ENCODE results near the gene SDCCAG8. TPM values are rescaled to one million over a fixed set of nuclear protein-coding genes. Genes with fewer than 3 reads are reported as not detected.

SDCCAG8 gene
- polyA plus RNA-seq, 2 of the 4 experiments (the other 2 are of a cell fraction), result 48.8 to 64.8 TPM

DNA sequence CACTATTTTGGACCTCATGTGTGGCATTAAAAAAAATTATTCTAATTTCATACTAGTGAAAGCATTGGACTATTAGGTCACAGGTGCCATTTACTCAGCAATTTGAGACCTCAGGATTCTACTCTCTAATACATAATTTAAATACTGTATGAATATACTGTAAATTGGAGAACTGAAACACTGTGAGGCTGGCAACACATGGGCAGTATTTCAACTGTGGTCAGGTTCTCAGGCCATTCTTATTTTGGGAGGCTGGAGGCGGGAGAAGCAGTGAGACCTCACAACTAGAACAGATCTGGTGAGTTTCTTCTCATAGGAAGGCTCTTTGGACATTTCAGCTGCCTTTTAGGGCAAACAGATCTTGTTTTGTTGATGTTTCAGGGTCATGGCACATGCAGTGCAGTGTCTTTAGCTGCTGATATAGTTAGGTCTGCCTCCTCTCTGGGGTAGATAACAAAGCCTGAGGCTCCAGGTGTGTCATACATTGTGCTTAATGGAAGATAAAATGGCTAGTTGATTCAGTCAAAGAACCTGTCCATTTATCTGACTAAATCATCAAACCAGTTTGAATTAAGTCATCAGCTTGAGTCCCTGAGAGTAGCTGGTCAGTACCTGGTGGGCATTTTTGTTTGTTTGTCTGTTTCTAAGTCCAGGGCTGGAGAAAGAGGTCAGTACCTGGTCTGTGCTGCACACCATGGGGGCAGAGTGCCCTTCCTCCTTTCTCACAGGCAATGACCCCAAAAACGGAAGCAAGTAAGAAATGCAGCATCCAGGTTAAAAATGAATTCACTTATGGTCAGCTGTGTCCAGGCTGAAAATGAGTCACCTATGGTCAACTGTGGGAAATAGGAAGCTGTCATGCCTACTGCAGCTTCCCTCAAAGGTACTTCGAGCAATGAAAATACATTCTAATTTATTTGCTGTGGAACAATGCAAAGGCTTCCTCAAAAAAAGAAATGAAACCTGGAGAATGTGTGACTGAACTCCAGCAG, 216.2 kb downstream of the SDCCAG8 start:
- Histone ChIP-seq H3K4me1 (no peaks in the 10 kb centered on the region), H3K27ac (no peak overlapping the region), H3K4me3 (no peak overlapping the region), H3K4me2 (no peak overlapping the region), H3K9me3 (no peaks in the 10 kb centered on the region)
- FAIRE-seq (no peak), DNase-seq (ENCODE audit: low read depth in 1 of 2, low spot score in 1 of 2) (no peak), ATAC-seq (no peak)
- ChIA-PET POLR2A (no interaction called here), CTCF (no interaction called here)
- TF ChIP-seq NPAS2 (CRISPR knock-in tag; IDR thresholded peaks at IDR 0.05; ENCODE audit: borderline replicate concordance) (no peak), POLR2A (IDR thresholded peaks at IDR 0.05; ENCODE audit: low read length) (no peak), TP53 (CRISPR knock-in tag; IDR thresholded peaks at IDR 0.05) (no peak), BHLHE40 (IDR thresholded peaks at IDR 0.05; ENCODE audit: low read depth, low read length) (no peak), GATA3 (IDR thresholded peaks at IDR 0.05; ENCODE audit: borderline replicate concordance) (no peak), SREBF2 (IDR thresholded peaks at IDR 0.05) (no peak), FOXS1 (CRISPR knock-in tag; IDR thresholded peaks at IDR 0.05) (no peak), ESRRA (IDR thresholded peaks at IDR 0.05; ENCODE audit: borderline replicate concordance, low read length) (no peak), RFX5 (IDR thresholded peaks at IDR 0.05) (no peak), MYC (IDR thresholded peaks at IDR 0.05; ENCODE audit: borderline replicate concordance, low read length) (no peak), KDM1A (IDR thresholded peaks at IDR 0.05; ENCODE audit: low read depth) (no peak), RNF2 (IDR thresholded peaks at IDR 0.05; ENCODE audit: borderline replicate concordance, low read depth) (no peak), FOSL2 (IDR thresholded peaks at IDR 0.05) (no peak), FOSL2 (CRISPR knock-in tag; IDR thresholded peaks at IDR 0.05) (no peak), RARB (CRISPR knock-in tag; IDR thresholded peaks at IDR 0.05) (no peak), ZSCAN20 (CRISPR knock-in tag; IDR thresholded peaks at IDR 0.05) (no peak)
- TF ChIP-seq, protein P1, sequence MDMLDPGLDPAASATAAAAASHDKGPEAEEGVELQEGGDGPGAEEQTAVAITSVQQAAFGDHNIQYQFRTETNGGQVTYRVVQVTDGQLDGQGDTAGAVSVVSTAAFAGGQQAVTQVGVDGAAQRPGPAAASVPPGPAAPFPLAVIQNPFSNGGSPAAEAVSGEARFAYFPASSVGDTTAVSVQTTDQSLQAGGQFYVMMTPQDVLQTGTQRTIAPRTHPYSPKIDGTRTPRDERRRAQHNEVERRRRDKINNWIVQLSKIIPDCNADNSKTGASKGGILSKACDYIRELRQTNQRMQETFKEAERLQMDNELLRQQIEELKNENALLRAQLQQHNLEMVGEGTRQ (IDR thresholded peaks at IDR 0.05), result no peak
- TF ChIP-seq, protein P2, sequence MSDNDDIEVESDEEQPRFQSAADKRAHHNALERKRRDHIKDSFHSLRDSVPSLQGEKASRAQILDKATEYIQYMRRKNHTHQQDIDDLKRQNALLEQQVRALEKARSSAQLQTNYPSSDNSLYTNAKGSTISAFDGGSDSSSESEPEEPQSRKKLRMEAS (IDR thresholded peaks at IDR 0.05), result no peak
- TF ChIP-seq, protein P3, sequence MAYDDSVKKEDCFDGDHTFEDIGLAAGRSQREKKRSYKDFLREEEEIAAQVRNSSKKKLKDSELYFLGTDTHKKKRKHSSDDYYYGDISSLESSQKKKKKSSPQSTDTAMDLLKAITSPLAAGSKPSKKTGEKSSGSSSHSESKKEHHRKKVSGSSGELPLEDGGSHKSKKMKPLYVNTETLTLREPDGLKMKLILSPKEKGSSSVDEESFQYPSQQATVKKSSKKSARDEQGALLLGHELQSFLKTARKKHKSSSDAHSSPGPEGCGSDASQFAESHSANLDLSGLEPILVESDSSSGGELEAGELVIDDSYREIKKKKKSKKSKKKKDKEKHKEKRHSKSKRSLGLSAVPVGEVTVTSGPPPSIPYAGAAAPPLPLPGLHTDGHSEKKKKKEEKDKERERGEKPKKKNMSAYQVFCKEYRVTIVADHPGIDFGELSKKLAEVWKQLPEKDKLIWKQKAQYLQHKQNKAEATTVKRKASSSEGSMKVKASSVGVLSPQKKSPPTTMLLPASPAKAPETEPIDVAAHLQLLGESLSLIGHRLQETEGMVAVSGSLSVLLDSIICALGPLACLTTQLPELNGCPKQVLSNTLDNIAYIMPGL (CRISPR knock-in tag; IDR thresholded peaks at IDR 0.05; ENCODE audit: borderline replicate concordance), result no peak
- TF ChIP-seq, protein P4, sequence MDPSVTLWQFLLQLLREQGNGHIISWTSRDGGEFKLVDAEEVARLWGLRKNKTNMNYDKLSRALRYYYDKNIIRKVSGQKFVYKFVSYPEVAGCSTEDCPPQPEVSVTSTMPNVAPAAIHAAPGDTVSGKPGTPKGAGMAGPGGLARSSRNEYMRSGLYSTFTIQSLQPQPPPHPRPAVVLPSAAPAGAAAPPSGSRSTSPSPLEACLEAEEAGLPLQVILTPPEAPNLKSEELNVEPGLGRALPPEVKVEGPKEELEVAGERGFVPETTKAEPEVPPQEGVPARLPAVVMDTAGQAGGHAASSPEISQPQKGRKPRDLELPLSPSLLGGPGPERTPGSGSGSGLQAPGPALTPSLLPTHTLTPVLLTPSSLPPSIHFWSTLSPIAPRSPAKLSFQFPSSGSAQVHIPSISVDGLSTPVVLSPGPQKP (IDR thresholded peaks at IDR 0.05; ENCODE audit: low read depth, low read length), result no peak
- 94% methylated on average over 3 of the region's 3 CpGs for WGBS (ENCODE audit: missing lambda C conversion rate)

DNA sequence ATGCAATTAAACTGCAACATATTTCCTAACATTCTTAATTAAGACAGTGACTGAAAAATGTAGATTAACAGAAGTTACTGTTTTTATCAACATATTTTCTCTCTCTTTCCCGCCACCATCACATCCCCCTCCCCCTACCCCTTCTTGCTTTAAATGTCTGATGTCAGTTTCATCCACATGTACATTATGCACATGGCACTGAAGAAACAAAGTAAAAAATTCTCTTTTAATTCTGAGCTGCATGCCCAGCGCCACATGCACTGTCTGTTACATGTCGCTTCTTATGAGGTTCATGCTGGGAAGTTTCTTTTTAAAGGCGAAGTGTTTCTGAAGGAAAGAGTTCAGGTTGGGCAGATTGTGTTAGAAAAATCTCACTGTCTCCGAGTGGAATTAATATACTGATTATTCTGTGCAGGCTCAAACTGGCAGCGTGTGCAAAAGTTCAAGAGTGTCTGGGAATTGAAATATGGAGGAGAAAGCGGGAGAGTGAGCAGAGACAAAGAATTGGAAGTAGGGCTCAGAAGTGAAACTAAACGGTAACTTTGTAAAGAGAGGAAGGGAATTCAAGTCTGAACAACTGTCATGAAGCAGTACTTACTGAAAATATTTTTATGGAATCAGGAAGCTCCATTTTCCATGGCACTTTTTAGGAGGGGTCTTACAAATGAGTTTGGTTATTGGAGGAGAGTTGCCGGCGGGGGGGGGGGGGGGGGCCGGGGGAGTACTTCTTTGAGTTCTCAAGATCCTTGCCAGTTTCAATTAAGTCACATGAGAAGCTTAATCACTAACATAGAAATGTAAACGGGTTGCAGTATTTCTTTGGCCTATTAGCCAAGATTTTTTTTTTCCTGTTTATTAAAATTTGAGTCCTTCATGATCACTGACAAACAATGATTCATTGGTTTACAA, 217.6 kb downstream of the SDCCAG8 start:
- WGBS (ENCODE audit: missing lambda C conversion rate), result 76% methylated on average over 12 of the region's 12 CpGs
- FAIRE-seq (no peak), DNase-seq (ENCODE audit: low read depth in 1 of 2, low spot score in 1 of 2) (no peak), ATAC-seq (no peak)
- CTCF ChIA-PET, result no interaction called here
- Histone ChIP-seq H3K4me1 (no peaks in the 10 kb centered on the region), H3K4me3 (no peak overlapping the region), H3K4me2 (no peak overlapping the region), H3K9me3 (no peaks in the 10 kb centered on the region), H3K27ac (no peak overlapping the region)
- TF ChIP-seq MYC (IDR thresholded peaks at IDR 0.05; ENCODE audit: borderline replicate concordance, low read length), result no peak
- TF ChIP-seq EHMT2 (IDR thresholded peaks at IDR 0.05; ENCODE audit: low read depth), result no peak
- TF ChIP-seq RCOR1 (IDR thresholded peaks at IDR 0.05; ENCODE audit: low read depth, low read length), result no peak
- TF ChIP-seq TFCP2L1 (CRISPR knock-in tag; IDR thresholded peaks at IDR 0.05), result no peak
- TF ChIP-seq HOXB5 (CRISPR knock-in tag; IDR thresholded peaks at IDR 0.05), result no peak
- TF ChIP-seq, protein P1 (IDR thresholded peaks at IDR 0.05), result no peak
- no peak for TF ChIP-seq NPAS2 (CRISPR knock-in tag; IDR thresholded peaks at IDR 0.05; ENCODE audit: borderline replicate concordance)
- TF ChIP-seq, protein P2 (IDR thresholded peaks at IDR 0.05), result no peak
- no peak for TF ChIP-seq FOXS1 (CRISPR knock-in tag; IDR thresholded peaks at IDR 0.05)
- TF ChIP-seq, protein P4 (IDR thresholded peaks at IDR 0.05; ENCODE audit: low read depth, low read length), result no peak
- no peak for TF ChIP-seq HOXB13 (CRISPR knock-in tag; IDR thresholded peaks at IDR 0.05; ENCODE audit: low read depth)
- POLR2A ChIA-PET, result no interaction called here

Data from A549 (cell line).